LNCAP (cell line): Measurements from ENCODE around the gene CX3CR1.

ENCODE experiments used
- TF ChIP-seq, protein P1 (sequence below): fragments of 450-650 bp; IDR thresholded peaks from 2 replicates; pipeline ENCODE4 v1.5.1; 2017; ENCODE audit warnings: mild to moderate bottlenecking

The CX3CR1 gene

DNA sequence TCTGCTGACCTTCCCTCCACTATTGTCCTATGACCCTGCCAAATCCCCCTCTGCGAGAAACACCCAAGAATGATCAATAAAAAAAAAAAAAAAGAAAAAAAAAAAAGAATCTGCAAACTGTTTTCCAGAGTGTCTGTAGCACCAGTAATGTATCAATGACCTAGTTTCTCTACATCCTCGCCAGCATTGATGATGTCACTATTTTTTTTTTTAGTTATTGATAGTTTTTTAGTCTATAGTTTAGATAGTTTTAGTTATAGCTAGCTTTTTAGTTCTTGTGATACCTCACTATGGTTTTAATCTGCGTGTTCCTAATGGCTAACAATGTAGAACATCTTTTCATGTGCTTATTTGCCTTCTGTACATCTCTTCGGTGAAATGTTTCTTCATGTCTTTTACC is 51.3 kb downstream of the CX3CR1 start:
- TF ChIP-seq, protein P1, sequence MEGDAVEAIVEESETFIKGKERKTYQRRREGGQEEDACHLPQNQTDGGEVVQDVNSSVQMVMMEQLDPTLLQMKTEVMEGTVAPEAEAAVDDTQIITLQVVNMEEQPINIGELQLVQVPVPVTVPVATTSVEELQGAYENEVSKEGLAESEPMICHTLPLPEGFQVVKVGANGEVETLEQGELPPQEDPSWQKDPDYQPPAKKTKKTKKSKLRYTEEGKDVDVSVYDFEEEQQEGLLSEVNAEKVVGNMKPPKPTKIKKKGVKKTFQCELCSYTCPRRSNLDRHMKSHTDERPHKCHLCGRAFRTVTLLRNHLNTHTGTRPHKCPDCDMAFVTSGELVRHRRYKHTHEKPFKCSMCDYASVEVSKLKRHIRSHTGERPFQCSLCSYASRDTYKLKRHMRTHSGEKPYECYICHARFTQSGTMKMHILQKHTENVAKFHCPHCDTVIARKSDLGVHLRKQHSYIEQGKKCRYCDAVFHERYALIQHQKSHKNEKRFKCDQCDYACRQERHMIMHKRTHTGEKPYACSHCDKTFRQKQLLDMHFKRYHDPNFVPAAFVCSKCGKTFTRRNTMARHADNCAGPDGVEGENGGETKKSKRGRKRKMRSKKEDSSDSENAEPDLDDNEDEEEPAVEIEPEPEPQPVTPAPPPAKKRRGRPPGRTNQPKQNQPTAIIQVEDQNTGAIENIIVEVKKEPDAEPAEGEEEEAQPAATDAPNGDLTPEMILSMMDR: no peak

DNA sequence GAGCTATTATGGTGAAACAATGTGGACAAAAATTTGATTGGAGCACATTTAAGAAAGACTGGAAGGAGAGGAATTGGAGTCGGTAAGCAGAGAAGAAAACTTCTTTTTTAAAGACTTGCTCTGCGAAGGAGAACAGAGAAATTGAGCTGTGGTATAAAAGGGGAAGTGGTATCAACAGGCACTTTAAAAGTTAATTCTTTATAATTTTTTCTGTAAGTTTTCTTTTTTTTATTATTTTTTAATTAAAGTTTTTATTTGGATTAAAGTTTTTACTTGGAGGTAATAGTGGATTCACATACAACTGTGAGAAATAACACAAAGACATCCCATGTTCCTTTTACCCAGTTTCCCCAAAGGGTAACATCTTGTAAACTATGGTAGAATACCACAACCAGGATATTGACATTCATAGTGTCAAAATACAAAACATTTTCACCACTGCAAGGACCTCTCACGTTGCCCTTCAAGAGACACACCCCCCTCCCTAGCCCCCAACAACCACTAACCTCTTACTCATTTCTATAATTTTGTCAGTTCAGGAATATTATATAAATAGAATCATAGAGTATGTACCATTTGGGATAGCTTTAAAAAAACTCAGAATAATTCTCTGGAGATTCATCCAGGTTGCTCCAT is 53.6 kb downstream of the CX3CR1 start:
- TF ChIP-seq, protein P1: no peak

DNA sequence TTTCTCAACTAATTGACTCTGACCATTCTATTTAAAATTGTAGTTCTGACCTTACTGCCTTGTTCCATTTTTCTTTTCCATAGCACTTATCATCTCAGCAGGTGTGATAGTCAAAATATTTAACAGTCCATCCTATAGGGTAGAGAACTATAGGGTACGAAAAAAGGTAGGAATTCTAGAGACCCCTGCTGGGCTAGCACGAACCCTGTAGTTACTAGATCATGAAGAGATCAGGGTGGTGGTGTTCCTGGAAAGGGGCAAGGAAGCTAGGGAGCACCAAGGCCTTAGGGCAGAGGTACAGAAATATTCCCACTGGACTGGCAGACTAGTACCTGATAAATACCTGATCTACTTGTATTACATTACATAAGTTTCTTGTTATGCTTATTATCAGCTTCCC is 55.5 kb downstream of the CX3CR1 start:
- TF ChIP-seq, protein P1: no peak

DNA sequence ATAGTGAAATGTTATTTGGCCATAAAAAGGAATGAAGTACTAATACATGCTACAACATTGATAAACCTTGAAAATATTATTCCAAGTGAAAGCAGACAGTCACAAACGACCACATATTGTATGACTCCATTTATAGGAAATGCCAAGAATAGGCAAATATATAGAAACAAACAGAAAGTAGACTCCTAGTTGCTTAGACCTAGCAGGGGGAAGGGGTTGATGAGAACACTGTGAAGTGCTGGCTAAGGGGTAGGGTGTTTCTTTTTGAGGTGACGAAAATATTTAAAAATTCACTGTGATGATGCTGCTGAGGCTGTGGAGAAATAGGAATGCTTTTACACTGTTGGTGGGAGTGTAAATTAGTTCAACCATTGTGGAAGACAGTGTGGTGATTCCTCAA is 56.9 kb downstream of the CX3CR1 start:
- TF ChIP-seq, protein P1: no peak

DNA sequence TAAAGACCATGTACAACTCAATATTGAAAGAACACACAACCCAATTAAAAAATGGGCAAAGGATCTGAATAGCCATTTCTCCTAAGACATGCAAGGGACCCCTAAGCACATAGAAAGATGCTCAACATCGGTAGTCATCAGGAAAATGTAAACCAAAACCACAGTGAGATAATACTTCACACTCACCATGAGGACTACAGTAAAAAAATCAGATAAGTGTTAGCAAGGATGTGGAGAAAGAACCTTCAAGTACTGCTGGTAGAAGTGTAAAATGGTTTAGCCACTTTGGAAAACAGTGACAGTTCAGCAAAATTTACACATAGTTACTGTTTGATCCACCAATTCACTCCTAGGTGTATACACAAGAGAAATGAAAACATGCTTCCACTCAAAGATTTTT is 57.4 kb downstream of the CX3CR1 start:
- TF ChIP-seq, protein P1: no peak

DNA sequence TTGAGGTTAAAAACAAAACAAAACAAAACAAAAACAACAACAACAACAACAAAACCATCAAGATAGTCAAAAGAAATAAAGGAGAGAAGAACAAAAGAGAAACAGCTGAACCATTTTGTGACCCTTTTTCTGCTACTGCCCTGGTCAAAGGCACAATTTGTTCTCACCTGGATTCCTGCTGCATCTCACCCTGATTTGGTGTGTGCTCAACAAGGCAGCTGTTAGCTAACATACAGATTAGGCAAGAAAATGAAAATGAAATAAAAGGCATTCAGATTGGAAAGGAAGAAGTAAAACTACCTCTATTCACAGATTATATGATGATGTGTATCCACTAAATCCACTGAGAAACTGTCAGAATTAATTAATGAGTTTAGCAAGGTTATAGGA is 58.7 kb downstream of the CX3CR1 start:
- TF ChIP-seq, protein P1: no peak

DNA sequence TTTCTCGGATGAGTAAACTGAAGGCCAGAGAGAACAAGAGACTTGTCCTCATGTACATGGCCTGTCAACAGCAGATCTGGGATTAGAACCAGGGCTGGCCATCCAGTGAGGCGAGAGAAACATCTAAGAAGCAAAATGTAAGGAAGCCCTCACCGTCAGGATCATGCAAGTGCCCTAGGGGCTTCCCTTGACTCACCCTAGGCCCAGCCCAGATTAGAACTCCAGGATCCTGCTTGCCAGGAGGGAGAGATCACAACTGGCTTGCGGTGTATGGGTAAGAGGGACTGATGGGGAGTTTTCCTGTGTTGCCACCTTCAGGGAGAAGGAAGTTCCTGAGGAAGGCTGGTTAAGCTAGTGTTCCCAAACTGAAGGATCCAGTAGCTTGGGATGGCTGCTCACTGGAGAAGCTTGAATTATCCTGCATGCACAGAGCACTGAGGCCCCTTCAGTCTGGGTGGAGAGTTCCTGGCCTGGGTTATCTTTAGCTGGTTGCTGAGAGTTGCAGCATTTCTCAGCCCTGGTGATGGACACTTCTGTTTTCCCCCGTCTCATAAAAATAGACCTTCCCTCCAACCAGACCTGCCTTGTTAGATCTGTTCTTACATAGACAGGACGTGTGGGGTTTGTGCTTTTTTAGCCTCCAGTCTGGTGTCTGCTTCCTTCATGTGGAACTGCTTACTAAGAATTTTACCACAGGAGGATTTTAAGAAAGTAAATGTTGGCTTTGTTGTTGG is 59.3 kb downstream of the CX3CR1 start:
- TF ChIP-seq, protein P1: no peak
